ENCODE measurements around the gene LRMDA. TPM values are rescaled to one million over a fixed set of nuclear protein-coding genes. Genes with fewer than 3 reads are reported as not detected.

LRMDA gene
- total and polyA plus RNA-seq, 2 of the 8 experiments (the other 6 are each of a cell fraction or from before 2014, with no cell fraction given) = 0.86 to 2.8 TPM

DNA sequence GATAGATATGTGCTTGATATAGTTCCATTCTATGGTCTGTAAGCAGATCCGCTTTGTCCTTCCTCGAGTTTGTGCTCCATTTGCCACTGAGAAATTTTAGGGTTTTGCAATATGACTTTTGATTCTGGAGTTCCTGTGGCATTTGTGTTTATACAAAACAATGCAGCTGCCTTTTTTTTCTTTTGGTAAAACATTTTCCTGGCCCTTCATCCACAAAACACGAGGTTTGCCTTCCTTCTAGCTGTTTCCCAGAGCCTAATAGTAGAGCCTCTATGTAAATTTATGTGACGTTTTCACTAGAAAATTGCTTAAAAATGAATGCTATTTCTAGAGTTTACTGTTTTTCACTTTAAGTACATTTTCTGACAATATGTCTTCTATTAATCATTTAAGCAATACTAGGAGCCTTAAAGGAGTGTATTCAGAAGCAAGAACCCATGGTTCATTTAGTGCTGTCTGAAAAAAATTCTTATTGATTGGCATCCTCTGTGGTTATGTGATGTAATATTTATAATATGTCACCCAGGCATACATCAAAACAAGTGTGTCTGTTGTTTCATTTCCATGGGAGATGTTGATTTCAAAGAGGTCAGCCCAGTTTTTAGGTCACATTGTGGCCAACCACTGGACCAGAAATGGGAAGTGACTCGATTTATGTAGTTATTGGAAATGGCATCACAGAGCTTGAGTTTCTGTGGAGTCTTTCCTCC, 618.3 kb downstream of the LRMDA start:
- Histone ChIP-seq H4K8ac (ENCODE audit: extremely low read depth, insufficient read depth, low read length) (no peak overlapping the region), H2BK12ac (ENCODE audit: low read depth, low read length) (no peak overlapping the region), H4K91ac (replicated peaks; ENCODE audit: insufficient read length, low read length) (no peak overlapping the region), H3K79me2 (ENCODE audit: control insufficient read depth in 1 of 2, insufficient read depth in 2 of 2, low read length in 2 of 2) (no peaks in the 10 kb centered on the region), H3K4me2 (ENCODE audit: insufficient read depth in 1 of 2, low read depth in 2 of 2, low read length in 2 of 2) (no peak overlapping the region), H4K20me1 (replicated peaks in 1 of 2; ENCODE audit: control insufficient read depth in 1 of 2, insufficient read depth in 2 of 2, low read length in 2 of 2) (no peaks in the 10 kb centered on the region), H3K79me1 (ENCODE audit: low read depth, low read length) (no peaks in the 10 kb centered on the region), H3K27ac (ENCODE audit: low read depth, low read length) (no peak overlapping the region), H3K4ac (replicated peaks; ENCODE audit: insufficient read length, low read depth, low read length) (no peak overlapping the region), H3K18ac (ENCODE audit: extremely low read depth, low read length) (no peak overlapping the region), H2BK15ac (ENCODE audit: low read length) (no peak overlapping the region), H4K5ac (ENCODE audit: insufficient read length, low read depth, low read length) (no peak overlapping the region), H2BK120ac (replicated peaks; ENCODE audit: low read depth, low read length) (no peak overlapping the region), H2AK5ac (ENCODE audit: low read depth, low read length) (no peak overlapping the region), H3K56ac (replicated peaks; ENCODE audit: insufficient read length, low read depth, low read length) (no peak overlapping the region), H3K14ac (ENCODE audit: insufficient read length) (no peak overlapping the region), H2BK5ac (ENCODE audit: low read depth, low read length) (no peak overlapping the region), H3K4me1 (replicated peaks in 1 of 4; ENCODE audit: control insufficient read depth in 3 of 4, insufficient read depth in 4 of 4, low read length in 3 of 4) (no peaks in the 10 kb centered on the region), H3K36me3 (ENCODE audit: control insufficient read depth in 2 of 4, insufficient read depth in 4 of 4, low read length in 3 of 4) (no peaks in the 10 kb centered on the region), H2BK20ac (ENCODE audit: low read length) (no peak overlapping the region), H3K9ac (replicated peaks in 1 of 4; ENCODE audit: extremely low read depth in 1 of 4, low read depth in 3 of 4, low read length in 3 of 4) (no peak overlapping the region), H3K9me3 (ENCODE audit: insufficient read depth in 2 of 2, low read depth in 1 of 2, low read length in 1 of 2) (no peaks in the 10 kb centered on the region), H3K27me3 (replicated peaks in 1 of 4; ENCODE audit: control insufficient read depth in 3 of 4, extremely low read depth in 1 of 4, insufficient read depth in 3 of 4, low read length in 3 of 4) (peaks cover 0 to 1% (median 0%) of the 10 kb centered on the region in 4 experiments; a peak in 1 of 7 replicates), H3K4me3 (ENCODE audit: extremely low read depth in 1 of 4, insufficient read depth in 2 of 4, low read depth in 3 of 4, low read length in 4 of 4) (no peak overlapping the region), H2AFZ (ENCODE audit: low read length) (no peak overlapping the region), H3K23me2 (ENCODE audit: low read depth, low read length) (no peaks in the 10 kb centered on the region), H3K23ac (ENCODE audit: insufficient read length) (no peak overlapping the region)
- POLR2A ChIA-PET (ENCODE audit: partially characterized antibody) = no interaction called here
- CTCF ChIA-PET (ENCODE audit: partially characterized antibody) = interaction anchor here (0.7 to 4.8 kb wide), 3 partner anchors 13 to 461 kb away, joined by 3 to 27 read pairs (median 7); no protein-coding TSS in a partner anchor
- 91% methylated on average over 5 of the region's 5 CpGs; no CpG with 5 or more reads in 1 of the 2 experiments for WGBS, 2 experiments (ENCODE audit: extremely low coverage in 1 of 2, insufficient coverage in 1 of 2, insufficient read length in 1 of 2, insufficient replicate concordance in 2 of 2, low coverage in 1 of 2, low lambda C conversion rate in 2 of 2, missing lambda C conversion rate in 1 of 2)
- DNase-seq (ENCODE audit: low read depth in 1 of 2, low spot score in 2 of 2) = no peak
- FAIRE-seq = no peak
- no peak for TF ChIP-seq ASH2L (IDR thresholded peaks at IDR 0.05; ENCODE audit: low read length)
- no peak for TF ChIP-seq TAF7 (optimal IDR thresholded peaks at IDR 0.05; ENCODE audit: borderline replicate concordance, low read depth, low read length)
- no peak for TF ChIP-seq SUZ12 (IDR thresholded peaks at IDR 0.05; ENCODE audit: low read length)
- no peak for TF ChIP-seq MAFK (IDR thresholded peaks at IDR 0.05; ENCODE audit: low read depth, low read length)
- TF ChIP-seq KDM5A (IDR thresholded peaks at IDR 0.05; ENCODE audit: low read length) = no peak
- no peak for TF ChIP-seq TAF1 (IDR thresholded peaks at IDR 0.05; ENCODE audit: low read depth, low read length)
- no peak for TF ChIP-seq KDM1A (IDR thresholded peaks at IDR 0.05; ENCODE audit: borderline replicate concordance, low read length)
